Renal pelvis (tissue), 4 donors: ENCODE results near the gene EMSY. TPM values are rescaled to one million over a fixed set of nuclear protein-coding genes. Genes with fewer than 3 reads are reported as not detected.
"Not testable (repeated sequence)": the region's sequence is repeated elsewhere in the genome, so short reads cannot be mapped to it uniquely, and the experiment has no call there.

Experiments
- DNase-seq: peaks from one replicate; pipeline ENCODE4 v3.0.0-alpha.2; 2013
- polyA plus RNA-seq, 3 donors: library from polyadenylated mRNA; unstranded; fragments of 120-200 nt; gene quantifications; one replicate each; pipeline ENCODE4 v1.2.1, GENCODE V29; 2013; ENCODE audit not compliant: insufficient read length in 3 of 3

The EMSY gene
- polyA plus RNA-seq, 3 donors, result 29.0 to 37.6 (median 32.9) TPM

DNA sequence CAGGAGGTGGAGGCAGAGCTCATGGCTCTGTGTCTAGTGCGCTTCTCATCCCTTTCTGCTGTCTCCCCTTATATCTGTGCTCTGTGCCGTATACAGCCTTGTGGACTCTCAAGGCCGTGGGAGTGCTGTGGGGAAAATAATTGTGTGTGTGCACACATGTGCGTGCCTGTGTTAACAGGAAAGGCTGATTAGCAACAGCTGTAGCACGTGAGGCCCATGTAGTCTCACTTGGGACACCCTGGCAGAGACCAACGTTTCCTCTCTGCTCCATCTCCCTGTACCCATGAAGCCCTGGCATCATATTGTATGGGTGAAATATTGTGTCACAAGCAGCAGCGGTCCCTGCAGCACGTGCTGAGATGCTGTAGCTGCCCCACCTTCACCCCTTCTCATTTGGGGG, 116.4 kb downstream of the EMSY start:
- no peak for DNase-seq

DNA sequence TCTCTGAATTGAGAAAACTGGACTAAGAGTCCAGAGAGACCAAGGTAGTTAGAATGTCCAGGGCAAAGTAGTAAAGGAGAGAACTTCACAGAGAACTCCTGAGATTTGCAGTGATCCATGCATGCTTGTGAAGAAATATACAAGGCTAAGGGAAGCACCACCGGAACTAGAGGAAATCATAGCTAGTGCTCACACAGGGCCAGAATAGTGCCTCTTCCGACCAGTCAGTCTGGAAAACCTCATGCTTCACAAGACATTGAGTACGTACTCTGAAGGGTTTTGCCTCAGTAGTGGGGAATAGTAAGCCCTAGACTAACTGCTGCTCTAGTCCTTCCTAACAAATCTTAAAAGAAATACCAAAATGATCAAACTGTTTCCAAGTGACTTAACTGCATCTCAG, 117.7 kb downstream of the EMSY start:
- DNase-seq, result no peak

DNA sequence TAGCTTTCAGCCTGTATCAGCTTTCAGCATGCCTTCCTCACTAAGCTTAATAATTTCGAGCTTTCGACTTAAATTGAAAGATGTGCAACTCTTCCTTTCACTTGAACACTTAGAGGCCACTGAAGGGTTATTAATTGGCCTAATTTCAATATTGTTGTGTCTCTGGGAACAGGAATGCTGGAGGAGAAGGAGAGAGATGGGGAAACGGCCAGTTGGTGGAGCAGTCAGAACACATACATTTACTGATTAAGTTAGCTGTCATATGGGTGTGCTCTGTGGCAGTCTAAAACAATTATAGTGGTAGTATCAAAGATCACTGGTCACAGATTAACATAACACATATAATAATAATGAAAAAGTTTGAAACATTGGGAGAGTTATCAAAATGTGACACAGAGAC, 119.5 kb downstream of the EMSY start:
- DNase-seq, result no peak

DNA sequence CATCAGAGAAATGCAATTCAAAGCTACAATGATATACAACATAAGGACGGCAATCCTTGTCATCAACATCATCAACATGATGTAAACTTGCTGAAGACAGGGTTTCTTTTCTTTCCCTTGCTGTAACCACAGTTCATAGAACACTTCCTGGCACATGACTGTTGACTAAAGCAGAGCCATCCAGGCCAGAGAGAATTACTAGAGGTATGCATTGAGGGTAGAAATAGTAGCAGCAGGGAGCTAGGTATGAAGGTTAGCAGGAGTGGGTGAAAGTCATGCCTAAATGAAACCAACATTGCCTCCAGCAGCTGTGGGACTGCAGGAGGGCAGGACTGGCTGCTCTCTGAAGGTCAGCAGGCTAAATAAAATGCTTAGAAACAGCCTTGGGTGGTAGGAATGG, 122.0 kb downstream of the EMSY start:
- DNase-seq, result no peak

DNA sequence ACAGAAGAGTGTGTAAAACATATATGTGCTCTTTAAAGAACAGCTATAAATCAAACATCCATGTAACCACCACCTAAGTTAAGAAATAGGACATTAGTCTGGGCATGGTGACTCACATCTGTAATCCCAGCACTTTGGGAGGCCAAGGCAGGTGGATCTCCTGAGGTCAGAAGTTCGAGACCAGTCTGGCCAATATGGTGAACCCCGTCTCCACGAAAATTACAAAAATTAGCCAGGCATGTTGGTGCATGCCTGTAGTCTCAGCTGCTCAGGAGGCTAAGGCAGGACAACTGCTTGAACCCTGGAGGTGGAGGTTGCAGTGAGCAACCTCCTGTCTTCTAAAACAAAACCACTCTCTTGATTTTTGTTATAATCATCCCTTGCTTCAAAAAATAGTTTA, 122.4 kb downstream of the EMSY start:
- DNase-seq, result no peak

DNA sequence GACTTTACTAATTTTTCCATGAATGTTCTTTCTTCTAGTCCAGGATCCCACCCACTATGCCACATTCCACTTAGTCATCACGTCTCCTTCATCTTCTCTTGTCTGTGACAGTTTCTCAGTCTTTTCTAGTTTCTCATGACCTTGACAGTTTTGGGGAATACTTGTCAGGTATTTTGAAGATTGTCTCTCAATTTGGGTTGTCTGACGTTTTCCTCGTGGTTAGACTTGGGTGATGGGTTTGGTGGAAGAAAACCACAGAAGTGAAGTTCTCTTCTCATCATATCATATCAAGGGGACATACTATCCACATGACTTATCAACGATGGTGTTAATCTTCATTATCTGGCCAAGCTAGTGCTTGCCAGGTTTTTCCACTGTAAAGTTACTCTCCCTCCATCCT, 123.3 kb downstream of the EMSY start:
- DNase-seq, result no peak

DNA sequence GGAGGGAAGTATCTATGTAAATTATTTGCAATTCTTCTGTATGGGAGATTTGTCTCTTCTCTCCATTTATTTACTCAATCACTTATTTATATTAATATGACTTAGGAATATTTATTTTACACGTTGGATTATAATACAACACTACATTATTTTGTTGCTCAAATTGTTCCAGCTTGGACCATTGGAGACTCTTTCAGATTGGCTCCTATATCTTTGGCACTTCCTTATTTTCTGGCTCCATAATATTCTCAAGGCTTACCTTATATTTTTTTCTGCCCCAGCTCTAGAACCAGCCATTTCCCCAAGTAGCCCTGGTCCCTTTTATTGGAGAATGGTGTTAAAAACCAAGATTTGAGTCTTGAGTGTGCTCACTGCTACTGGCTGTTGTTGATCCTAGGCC, 123.8 kb downstream of the EMSY start:
- DNase-seq, result no peak

DNA sequence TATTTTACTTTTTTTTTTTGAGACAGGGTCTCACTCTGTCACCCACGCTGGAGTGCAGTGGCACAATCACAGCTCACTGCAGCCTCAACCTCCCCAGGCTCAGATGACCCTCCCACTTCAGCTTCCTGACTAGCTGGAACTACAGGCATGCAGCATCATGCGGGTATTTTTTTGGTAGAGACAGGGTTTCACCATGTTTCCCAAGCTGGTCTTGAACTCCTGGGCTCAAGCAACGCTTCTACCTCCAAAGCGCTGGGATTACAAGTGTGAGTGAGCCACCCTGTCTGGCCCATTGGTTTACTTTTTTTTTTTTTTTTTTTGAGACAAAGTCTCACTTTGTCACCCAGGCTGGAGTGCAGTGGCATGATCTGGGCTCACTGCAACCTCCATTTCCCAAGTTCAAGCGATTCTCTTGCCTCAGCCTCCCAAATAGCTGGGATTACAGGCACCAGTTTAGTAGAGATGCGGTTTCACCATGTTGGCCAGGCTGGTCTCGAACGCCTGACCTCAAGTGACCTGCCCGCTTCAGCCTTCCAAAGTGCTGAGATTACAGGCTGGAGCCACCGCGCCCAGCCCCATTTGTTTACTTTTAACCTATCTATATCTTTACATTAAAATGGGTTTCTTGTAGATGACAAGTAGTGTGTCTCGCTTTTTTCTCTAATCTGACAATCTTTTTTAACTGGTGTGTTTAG, 127.5 kb downstream of the EMSY start:
- not testable (repeated sequence) for DNase-seq

DNA sequence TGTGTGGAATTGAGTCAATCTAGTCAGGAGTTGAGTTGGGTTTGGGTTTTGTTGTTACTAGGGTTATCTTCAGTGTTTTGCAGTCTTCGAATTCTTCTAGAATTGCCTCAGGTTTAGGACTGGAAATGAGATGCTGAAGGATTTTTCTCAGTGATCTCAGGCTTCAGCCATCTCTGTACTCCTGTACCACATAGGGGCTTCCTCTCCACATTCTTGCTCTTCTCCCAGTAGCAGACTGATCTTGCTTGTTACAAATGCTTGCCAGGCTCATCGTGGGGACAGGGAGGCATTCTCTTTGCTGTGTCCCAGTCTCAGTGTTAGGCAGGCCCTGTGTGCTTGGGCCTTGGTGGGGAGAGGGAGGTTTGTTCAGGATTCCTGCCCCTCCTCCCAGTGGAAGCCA, 129.6 kb downstream of the EMSY start:
- DNase-seq, result no peak

DNA sequence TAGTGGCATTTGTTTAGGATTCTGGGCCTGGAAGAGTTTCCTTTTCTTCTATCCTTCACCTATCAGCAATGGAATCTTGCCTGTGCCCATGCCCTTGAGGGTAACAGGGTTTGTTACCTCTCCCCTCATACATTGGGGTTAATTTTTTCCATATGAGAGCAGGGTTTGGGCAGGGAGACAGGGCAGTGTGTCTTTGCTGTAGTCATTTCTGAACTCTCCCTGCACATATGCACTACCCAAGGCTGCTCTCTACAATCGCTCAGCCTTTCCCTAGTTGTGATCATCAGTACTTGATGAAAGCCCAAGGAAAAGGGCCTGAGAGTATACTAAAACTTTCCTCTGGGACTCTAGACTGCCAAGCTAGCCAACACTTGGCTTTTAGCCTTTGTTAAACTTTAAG, 130.1 kb downstream of the EMSY start:
- DNase-seq, result no peak

DNA sequence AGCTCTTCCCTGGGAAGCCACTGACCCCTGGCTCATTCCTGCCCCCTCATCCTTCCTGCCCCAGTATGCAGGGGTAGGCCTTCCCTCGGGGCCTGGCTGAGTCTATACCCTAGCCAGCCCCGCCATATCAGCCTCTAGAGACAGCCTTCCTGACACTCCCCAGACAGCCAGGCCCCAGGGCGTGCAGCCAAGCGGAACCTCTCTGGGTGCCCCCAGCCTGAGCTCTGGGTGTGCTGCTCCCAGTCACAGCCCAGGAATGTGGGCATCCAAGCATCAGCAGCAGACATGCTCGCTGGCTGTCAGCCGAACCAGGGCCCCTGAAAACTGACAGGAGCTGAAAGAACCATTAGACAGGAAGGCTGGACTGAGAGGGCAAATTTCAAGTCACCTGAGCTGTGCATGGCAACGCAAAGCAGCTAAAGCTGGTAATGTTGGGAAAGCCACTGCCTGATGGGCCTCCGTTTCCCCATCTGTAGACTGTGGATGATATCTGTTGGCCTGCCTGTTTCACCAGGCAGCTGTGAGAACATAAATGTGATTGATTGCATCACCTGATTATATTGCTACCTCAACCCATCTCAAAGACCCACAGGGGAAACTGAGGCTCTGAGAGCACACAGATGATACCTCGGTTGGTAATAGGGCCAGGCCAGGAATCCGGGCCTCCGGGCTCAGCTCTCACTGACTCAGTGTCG, 132.6 kb downstream of the EMSY start:
- DNase-seq, result peak; percentile 67

DNA sequence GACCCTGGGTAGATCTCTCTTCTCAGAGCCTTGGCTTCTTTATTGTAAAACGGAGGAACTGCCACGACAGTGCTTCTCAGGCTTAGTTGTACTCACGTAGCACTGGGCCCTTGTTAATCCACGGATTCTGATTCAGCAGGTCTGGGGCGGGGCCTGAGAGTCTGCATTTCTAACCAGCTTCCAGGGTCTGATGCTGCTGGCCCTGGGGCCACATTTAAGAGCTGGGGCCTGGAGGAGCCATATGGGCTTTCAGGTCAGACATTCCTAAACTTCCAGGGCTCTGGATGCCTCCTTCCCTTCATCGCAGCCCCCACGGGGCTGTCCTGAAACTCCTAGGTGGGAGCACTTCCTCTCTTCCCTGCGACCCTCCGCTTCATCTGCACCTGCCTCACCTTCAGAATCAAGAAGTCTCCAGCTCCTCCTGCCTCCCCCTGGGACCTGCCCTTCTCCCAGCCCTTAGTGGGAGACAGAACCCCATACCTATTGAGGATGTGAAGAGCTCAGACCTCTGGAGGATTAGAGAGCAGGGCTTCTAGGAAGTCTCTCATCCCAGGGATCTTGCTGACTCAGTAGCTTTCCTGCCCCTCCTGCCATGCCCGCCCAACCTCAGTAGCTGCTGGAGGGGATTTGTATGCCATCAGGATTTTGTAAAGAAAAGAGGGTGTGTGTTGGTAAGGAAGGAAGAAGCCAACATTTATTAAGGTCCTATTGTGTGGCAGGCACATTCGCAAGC, 133.3 kb downstream of the EMSY start:
- no peak for DNase-seq

DNA sequence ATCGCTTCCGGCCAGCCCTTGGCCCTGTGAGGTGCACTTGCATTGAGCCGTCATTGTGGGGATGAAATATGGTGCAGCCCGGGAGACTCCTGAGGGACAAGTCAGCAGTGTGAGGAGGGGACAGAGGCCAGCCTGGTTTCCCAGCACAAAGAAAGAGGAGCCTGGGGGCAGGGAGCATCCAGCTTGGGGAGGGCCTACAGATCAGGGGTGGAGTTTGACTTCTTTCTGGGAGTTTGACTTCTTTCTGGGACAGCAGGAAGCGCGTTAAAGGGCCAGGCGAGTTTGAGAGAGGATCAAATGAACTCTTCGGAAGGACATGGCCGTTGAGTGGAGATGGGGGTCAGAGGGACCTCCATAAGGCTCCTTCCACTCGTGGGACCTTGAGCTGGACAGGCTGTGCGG, 133.8 kb downstream of the EMSY start:
- DNase-seq, result peak; percentile 75

DNA sequence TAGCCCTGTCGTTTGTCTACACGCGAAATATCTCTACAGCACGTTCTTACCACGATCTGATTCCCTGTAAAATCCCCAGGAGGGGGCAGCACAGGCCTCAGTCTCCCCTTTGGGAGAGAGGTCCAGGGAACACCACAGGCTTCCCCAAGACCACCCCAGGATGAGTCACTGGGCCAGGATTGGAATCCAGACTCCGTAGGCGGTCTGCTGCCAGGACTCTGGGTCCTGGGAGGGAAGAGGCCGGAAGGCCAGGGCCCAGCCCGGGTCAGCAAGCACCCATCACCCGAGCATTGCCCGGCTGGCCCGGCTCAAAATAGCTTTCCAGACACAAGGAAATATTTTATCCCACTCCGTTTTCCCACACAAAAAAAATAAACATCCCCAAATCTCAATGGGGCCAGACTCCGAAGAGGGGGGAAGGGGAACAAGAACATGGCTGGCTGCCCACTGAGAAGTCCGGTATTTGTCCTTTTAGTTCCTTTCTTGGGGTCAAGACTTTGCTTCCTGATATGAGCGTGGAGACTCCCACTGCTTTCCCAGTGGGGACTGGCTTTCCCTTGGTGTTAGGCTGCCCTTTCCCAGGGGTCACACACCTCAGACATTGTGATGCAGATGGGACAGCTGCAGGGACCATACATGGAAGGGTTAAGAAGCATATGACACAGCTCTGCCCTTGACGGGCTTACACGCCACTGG, 134.4 kb downstream of the EMSY start:
- peak; percentile 60 for DNase-seq

DNA sequence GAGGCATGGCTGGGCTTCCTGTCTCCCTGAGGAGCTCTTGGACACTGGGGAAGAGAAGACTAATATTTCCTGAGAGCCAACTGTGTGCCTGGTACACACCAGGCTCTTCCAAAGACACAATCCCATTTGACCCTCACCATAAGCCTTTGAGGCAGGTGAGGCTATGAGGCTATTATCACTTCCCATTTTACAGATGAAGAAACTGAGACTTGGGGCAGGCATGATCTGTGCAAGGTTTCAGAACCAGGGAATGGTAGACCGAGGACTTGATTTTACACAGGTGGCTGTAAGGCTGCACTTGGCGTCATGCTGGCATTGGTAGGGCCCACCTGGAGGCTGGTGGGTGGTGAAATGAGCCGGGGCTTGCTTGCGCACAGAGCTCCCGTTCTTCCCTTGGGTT, 134.9 kb downstream of the EMSY start:
- no peak for DNase-seq

DNA sequence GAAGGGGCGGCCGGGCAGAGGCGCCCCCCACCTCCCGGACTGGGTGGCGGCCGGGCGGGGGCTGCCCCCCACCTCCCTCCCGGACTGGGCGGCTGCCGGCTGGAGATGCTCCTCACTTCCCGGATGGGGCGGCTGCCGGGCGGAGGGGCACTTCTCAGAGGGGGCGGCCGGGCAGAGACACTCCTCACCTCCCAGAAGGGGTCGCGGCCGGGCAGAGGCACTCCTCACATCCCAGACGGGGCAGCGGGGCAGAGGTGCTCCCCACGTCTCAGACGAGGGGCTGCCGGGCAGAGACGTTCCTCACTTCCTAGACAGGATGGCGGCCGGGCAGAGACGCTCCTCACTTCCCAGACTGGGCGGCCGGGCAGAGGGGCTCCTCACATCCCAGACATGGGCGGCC, 137.7 kb downstream of the EMSY start:
- DNase-seq, result not testable (repeated sequence)

DNA sequence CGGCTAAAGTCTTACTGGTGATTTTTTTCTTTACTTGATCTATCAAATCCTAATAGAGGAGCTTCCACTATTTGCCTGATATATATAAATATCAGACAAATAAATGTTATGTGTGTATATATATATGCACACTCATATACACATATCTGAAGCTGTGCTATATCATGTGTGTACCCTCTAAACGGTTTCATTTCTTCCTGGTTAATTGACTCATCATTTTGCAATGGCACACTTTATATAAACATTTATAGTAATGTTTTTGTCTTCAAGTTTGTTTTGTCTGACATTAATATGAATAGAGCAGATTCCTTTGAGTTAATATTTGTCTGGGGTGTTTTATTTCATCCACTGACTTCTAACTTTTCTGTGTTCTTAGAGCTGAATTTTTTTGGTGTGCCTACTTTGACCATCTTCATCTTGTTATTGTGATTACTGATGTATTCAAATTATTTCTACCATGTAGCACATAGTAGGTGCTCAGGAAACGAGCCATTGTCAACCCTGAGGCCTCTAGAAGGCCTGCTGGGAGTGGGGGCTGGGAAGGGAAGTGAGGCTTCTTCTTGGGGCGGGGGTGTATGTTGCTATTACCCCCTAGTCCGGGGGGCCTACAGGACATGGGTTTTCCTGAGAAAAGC, 143.1 kb downstream of the EMSY start:
- no peak for DNase-seq

DNA sequence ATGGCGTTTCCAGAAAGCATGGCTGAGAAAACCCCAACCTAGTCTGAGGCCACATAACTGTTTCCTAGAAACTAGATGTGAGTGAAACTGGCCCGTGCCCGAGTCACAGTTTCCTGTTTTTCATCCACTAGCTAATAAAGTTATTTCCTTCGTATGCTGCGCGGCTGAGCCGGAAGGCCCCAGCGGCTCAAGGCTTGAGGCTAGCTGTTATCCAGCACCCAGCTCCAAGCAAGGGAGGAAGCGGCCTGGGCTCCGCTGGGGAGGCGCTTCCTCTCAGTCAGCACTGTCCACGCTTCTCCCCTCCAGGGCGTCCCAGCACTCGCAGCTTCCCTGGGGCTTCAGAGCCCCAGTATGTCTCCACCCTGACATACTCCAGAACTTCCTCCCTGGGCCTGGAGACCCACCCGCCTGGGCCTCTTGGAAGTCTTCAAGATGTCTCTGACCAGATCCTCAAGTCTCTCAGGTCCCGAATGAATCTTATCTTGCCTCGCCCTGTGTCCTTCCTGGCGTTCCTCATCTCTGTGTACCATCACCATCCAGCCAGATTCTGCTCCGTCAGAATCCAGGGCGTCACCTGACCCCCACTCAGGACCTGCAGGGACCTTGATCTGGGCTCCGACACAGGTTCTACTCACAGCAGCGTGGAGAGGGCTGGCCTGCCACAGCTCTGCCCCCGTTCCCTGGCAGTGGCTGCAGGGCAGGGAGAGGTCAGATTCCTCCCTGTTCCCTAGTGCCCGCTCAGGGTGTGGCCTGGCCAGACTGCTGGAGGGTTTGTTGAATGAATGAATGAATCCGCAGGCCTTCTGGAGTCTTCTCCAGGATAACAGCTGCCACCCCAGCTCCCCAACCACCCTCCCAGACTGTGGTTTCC, 143.9 kb downstream of the EMSY start:
- DNase-seq, result no peak

DNA sequence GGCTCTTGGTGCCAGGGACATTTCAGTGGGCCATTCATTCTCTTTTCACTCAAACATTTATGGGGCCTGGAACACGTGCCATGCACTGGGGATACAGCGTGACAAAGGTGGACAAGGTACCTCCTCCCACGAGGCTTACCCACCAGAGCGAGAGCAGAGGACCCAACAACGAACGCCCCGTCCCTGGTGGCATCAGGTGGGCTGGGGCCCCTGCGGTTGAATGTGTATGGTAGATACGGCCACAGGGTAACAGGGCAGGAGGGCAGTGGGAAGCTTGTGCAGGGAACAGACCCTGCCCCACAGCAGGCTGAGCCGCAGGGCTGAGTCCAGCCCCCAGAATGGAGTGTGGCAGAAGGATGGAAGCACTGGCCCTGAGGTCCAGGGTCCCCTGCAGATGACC, 144.7 kb downstream of the EMSY start:
- DNase-seq, result no peak

DNA sequence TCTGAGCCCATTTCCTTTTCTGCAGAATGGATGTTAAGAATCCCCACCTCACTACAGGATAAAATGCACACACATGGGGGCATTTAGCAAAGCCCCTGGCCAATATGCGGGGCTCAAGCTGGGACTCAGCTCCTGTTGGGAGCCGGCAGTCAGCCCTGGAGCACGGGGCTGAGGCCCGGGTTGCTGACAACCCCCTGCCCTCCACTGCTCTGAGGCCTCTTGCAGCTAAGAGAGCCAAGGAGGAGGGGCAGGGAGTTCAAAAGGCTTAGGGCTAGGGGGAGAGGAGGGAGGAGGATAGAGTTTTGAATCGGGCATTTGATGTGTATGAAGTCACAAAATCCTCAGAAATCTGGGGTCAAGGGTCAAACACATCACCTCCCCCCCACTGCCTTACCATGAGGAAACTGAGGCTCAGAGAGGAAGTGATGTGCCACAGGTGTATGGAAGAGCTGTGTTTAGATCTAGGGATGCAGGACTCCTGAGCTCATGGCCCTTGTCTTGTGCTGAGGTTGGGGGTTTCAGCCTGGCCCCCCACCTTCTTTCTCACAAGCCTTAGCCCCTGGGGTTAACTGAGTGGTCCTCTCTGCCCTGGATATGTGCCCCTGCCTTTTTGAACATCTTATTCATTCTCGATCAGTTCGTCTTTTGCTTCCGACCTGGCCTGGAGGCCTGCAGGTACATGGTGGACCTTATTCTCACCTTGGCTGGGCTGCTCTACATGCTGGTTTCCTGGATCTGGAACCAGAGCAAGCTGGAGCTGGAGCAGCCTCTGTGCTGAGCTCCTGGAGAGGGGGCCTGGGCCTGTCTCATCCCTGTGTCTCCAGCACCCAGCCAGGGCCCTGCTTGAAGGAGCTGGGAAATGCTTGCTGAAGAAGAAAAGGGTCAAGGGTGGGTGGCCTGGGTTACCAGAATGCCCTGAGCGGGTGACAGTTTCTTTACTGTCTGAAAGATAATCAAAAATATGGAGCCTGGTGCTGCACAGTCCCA, 145.4 kb downstream of the EMSY start:
- no peak for DNase-seq
